Keratinocyte (primary cell): ENCODE data around the gene TUBB.

Experiments
- CTCF ChIP-seq, 3 experiments: IDR thresholded peaks in 1 of 3; conservative IDR thresholded peaks in 1 of 3; optimal IDR thresholded peaks in 1 of 3; 2 replicates in 2 of 3; 3 replicates in 1 of 3; pipeline versions ENCODE3 to v1.5.1; 2011; ENCODE audit warnings: low read length in 3 of 3, mild to moderate bottlenecking in 3 of 3, moderate library complexity in 2 of 3, control low read depth in 1 of 3, inconsistent platforms in 1 of 3; ENCODE audit not compliant: insufficient read depth in 2 of 3; ENCODE audit errors: extremely low read depth in 1 of 3
- EZH2 ChIP-seq: IDR thresholded peaks from one replicate; pipeline ENCODE4 v1.6.1; 2012; ENCODE audit warnings: inconsistent platforms, mild to moderate bottlenecking, low read length, moderate library complexity

- TF ChIP-seq CTCF (optimal IDR thresholded peaks at IDR 0.05 in 1 of 3, IDR thresholded peaks at IDR 0.05 in 1 of 3, conservative IDR thresholded peaks at IDR 0.05 in 1 of 3; ENCODE audit: extremely low read depth in 1 of 3, insufficient read depth in 2 of 3, low read length in 3 of 3) (no peak), EZH2 (no peak)
Measured at GRCh38 chr6:30761791-30762429, 41.8 kb downstream of the TUBB start.
